ENCODE measurements around the gene SEPTIN12. TPM values are rescaled to one million over a fixed set of nuclear protein-coding genes. Genes with fewer than 3 reads are reported as not detected.

Gene SEPTIN12
- polyA plus RNA-seq, 4 donors: 0.06 TPM; not detected in 3

- no peak for DNase-seq
- no peak for FAIRE-seq
- Histone ChIP-seq H3K9me3 (ENCODE audit: control insufficient read depth in 2 of 2, insufficient read depth in 1 of 2, low read depth in 1 of 2, low read length in 1 of 2) (no peaks in the 10 kb centered on the region), H3K27me3 (ENCODE audit: control insufficient read depth in 3 of 3, insufficient read depth in 3 of 3, low read length in 3 of 3) (no peaks in the 10 kb centered on the region), H3K4me1 (ENCODE audit: control insufficient read depth in 3 of 3, insufficient read depth in 2 of 3, low read depth in 1 of 3, low read length in 2 of 3) (peaks cover 0 to under 1% (median 0%) of the 10 kb centered on the region in 3 donors), H3K27ac (ENCODE audit: low read depth in 1 of 3, low read length in 2 of 3) (no peak overlapping the region), H3K4me3 (ENCODE audit: low read depth in 1 of 3, low read length in 3 of 3) (no peak overlapping the region), H3K36me3 (ENCODE audit: control insufficient read depth in 3 of 3, insufficient read depth in 2 of 3, low read depth in 1 of 3, low read length in 3 of 3) (peaks cover 0 to 42% (median 3%) of the 10 kb centered on the region in 3 donors)
- 93 to 96% (median 95%) methylated on average over 15 of the region's 15 CpGs for WGBS, 3 donors
Measured at GRCh38 chr16:4729876-4730275, 58.3 kb downstream of the SEPTIN12 start.

- Histone ChIP-seq H3K36me3 (ENCODE audit: control insufficient read depth in 3 of 3, insufficient read depth in 2 of 3, low read depth in 1 of 3, low read length in 3 of 3) (peaks cover 3 to 47% (median 7%) of the 10 kb centered on the region in 3 donors), H3K27ac (ENCODE audit: low read depth in 1 of 3, low read length in 2 of 3) (no peak overlapping the region), H3K4me3 (ENCODE audit: low read depth in 1 of 3, low read length in 3 of 3) (no peak overlapping the region), H3K4me1 (ENCODE audit: control insufficient read depth in 3 of 3, insufficient read depth in 2 of 3, low read depth in 1 of 3, low read length in 2 of 3) (no peaks in the 10 kb centered on the region), H3K9me3 (ENCODE audit: control insufficient read depth in 2 of 2, insufficient read depth in 1 of 2, low read depth in 1 of 2, low read length in 1 of 2) (no peaks in the 10 kb centered on the region), H3K27me3 (ENCODE audit: control insufficient read depth in 3 of 3, insufficient read depth in 3 of 3, low read length in 3 of 3) (no peaks in the 10 kb centered on the region)
- WGBS, 3 donors: 95 to 96% (median 96%) methylated on average over 8 of the region's 8 CpGs
- FAIRE-seq (no peak), DNase-seq (no peak)
Measured at GRCh38 chr16:4728676-4729075, 59.5 kb downstream of the SEPTIN12 start.

Other genes with a start within 250 kb of the SEPTIN12 start
- 10 to 100 TPM; 26.5 to 49.9 (median 42.3) TPM for gene CDIP1, start 249.6 kb downstream of the SEPTIN12 start, polyA plus RNA-seq
- under 1 TPM in 2 of 4 donors, not detected in 2; 0.03 to 0.07 TPM for gene C16orf96, start 232.0 kb downstream of the SEPTIN12 start, polyA plus RNA-seq
- 10 to 100 TPM; 21.7 to 29.7 (median 26.6) TPM for gene UBALD1, start 173.5 kb downstream of the SEPTIN12 start, polyA plus RNA-seq
- gene MGRN1, start 163.5 kb downstream of the SEPTIN12 start, polyA plus RNA-seq: 10 to 100 TPM; 21.1 to 52.1 (median 25.6) TPM
- gene NUDT16L1, start 94.8 kb downstream of the SEPTIN12 start, polyA plus RNA-seq: 10 to 100 TPM; 44.5 to 73.1 (median 54.8) TPM
- 10 to 100 TPM; 11.6 to 16.9 (median 13.8) TPM for gene ANKS3, start 54.1 kb downstream of the SEPTIN12 start, polyA plus RNA-seq
- gene DNAAF8, start 53.8 kb downstream of the SEPTIN12 start, polyA plus RNA-seq: under 1 TPM in 2 of 4 donors, not detected in 2; 0.67 to 0.84 TPM
- gene ZNF500, start 21.2 kb downstream of the SEPTIN12 start, polyA plus RNA-seq: 10 to 100 TPM in 2 of 4 donors, 1 to 10 TPM in 2; 2.0 to 11.1 (median 6.6) TPM
- 1,000 to 10,000 TPM in 1 of 4 donors, 100 to 1,000 TPM in 3; 134 to 1,710 (median 721) TPM for gene SMIM22, start 7.0 kb upstream of the SEPTIN12 start, polyA plus RNA-seq
- 10 to 100 TPM; 24.8 to 84.1 (median 29.8) TPM for gene ROGDI, start 14.3 kb upstream of the SEPTIN12 start, polyA plus RNA-seq
- gene GLYR1, start 58.9 kb upstream of the SEPTIN12 start, polyA plus RNA-seq: 100 to 1,000 TPM in 1 of 4 donors, 10 to 100 TPM in 3; 43.0 to 102 (median 63.5) TPM
- 10 to 100 TPM; 12.3 to 39.8 (median 16.8) TPM for gene UBN1, start 59.1 kb upstream of the SEPTIN12 start, polyA plus RNA-seq
- gene PPL, start 148.8 kb upstream of the SEPTIN12 start, polyA plus RNA-seq: 10 to 100 TPM; 11.1 to 37.1 (median 14.9) TPM
- gene SEC14L5, start 170.0 kb upstream of the SEPTIN12 start, polyA plus RNA-seq: under 1 TPM in 3 of 4 donors, not detected in 1; 0.16 to 0.35 (median 0.27) TPM
- 10 to 100 TPM; 13.2 to 26.8 (median 21.5) TPM for gene NAGPA, start 245.6 kb upstream of the SEPTIN12 start, polyA plus RNA-seq

Data from small intestine (tissue), 7 donors.